G401 (cell line): ENCODE data around the gene DSC2. TPM values are rescaled to one million over a fixed set of nuclear protein-coding genes. Genes with fewer than 3 reads are reported as not detected.
"Not testable (repeated sequence)": the region's sequence is repeated elsewhere in the genome, so short reads cannot be mapped to it uniquely, and the experiment has no call there.

Experiments used
- DNase-seq: peaks from one replicate; pipeline ENCODE4 v3.0.0-alpha.2; 2015; ENCODE audit warnings: low spot score
- in situ Hi-C: cut with HindIII; loops from 2 replicates; pipeline ENCODE4 v1.10.0; 2016; ENCODE audit warnings: low sequenced_read_pairs, mixed read lengths
- total RNA-seq: library from RNA; depleted of rRNA; stranded (reverse); fragments of >200 nt; shearing (Covaris generic); gene quantifications from 2 replicates; pipeline ENCODE4 v1.2.3, GENCODE V29; 2014; rRNA removed

The DSC2 gene
- total RNA-seq, result not detected in 2 replicates

GRCh38 chr18:31102025-31102684 lies at the start of gene DSC2:
Gene DSC2 (minus strand): TSS chr18:31102421. CDS start chr18:31101971, 450 bp downstream.
- in situ Hi-C loops, result no loop called here
- no peak for DNase-seq

GRCh38 chr18:31149351-31149750 lies 47.1 kb upstream of the DSC2 start:
- in situ Hi-C loops, result no loop called here

GRCh38 chr18:31148600-31148999 lies 46.4 kb upstream of the DSC2 start:
- in situ Hi-C loops, result no loop called here
- DNase-seq, result no peak

More at GRCh38 chr18:31149351-31149750, 47.1 kb upstream of the DSC2 start:
- no peak for DNase-seq

- in situ Hi-C loops, result no loop called here
- no peak for DNase-seq
Observed at GRCh38 chr18:31146809-31147208, 44.6 kb upstream of the DSC2 start.

GRCh38 chr18:31143025-31143424 lies 40.8 kb upstream of the DSC2 start:
- in situ Hi-C loops, result no loop called here
- no peak for DNase-seq

- no peak for DNase-seq
- in situ Hi-C loops, result no loop called here
Observed at GRCh38 chr18:31138709-31139108, 36.5 kb upstream of the DSC2 start.

- no peak for DNase-seq
- in situ Hi-C loops, result no loop called here
Observed at GRCh38 chr18:31134988-31135529, 32.8 kb upstream of the DSC2 start.

GRCh38 chr18:31129398-31130115 lies 27.3 kb upstream of the DSC2 start:
- no peak for DNase-seq
- in situ Hi-C loops, result no loop called here

GRCh38 chr18:31125878-31126277 lies 23.7 kb upstream of the DSC2 start:
- no peak for DNase-seq
- in situ Hi-C loops, result no loop called here

- DNase-seq, in situ Hi-C loops: not testable (repeated sequence)
Observed at GRCh38 chr18:31123125-31123524, 20.9 kb upstream of the DSC2 start.

GRCh38 chr18:31120594-31120993 lies 18.4 kb upstream of the DSC2 start:
- in situ Hi-C loops, result no loop called here
- DNase-seq, result no peak

GRCh38 chr18:31116853-31117595 lies 14.8 kb upstream of the DSC2 start:
- no peak for DNase-seq
- in situ Hi-C loops, result no loop called here

- in situ Hi-C loops, result no loop called here
- no peak for DNase-seq
Observed at GRCh38 chr18:31112804-31113203, 10.6 kb upstream of the DSC2 start.

- in situ Hi-C loops, result no loop called here
- DNase-seq, result no peak
Observed at GRCh38 chr18:31105733-31106132, 3.5 kb upstream of the DSC2 start.

- DNase-seq, result no peak
- in situ Hi-C loops, result no loop called here
Observed at GRCh38 chr18:31104444-31104843, 2.2 kb upstream of the DSC2 start.

GRCh38 chr18:31103423-31103822 lies 1.2 kb upstream of the DSC2 start:
- in situ Hi-C loops, result no loop called here
- DNase-seq, result no peak

GRCh38 chr18:31102941-31103340 lies 720 bp upstream of the DSC2 start:
- in situ Hi-C loops, result no loop called here
- DNase-seq, result no peak

GRCh38 chr18:31101183-31102024 lies 817 bp downstream of the DSC2 start:
- in situ Hi-C loops, result no loop called here
- DNase-seq, result no peak
